SIG-M5 treated with dmso at 0.1 percent for 504 hours (cell line): Measurements from ENCODE around the gene NRDE2.

ENCODE experiments used
- DNase-seq: peaks from one replicate; lab custom pipeline; 2025; ENCODE audit not compliant: unreplicated experiment; lab: John Stamatoyannopoulos, UW

Gene NRDE2

GRCh38 chr14:90297876-90298629, 33.7 kb downstream of the NRDE2 start:
- DNase-seq, result peak; percentile 10

GRCh38 chr14:90296641-90297040, 35.1 kb downstream of the NRDE2 start:
- DNase-seq, result no peak

GRCh38 chr14:90295870-90296516, 35.7 kb downstream of the NRDE2 start:
- DNase-seq, result peak; percentile 84

- peak; percentile 85 for DNase-seq
Measured at GRCh38 chr14:90294872-90295271, 36.9 kb downstream of the NRDE2 start.

GRCh38 chr14:90293766-90294730, 37.7 kb downstream of the NRDE2 start:
- DNase-seq, result no peak

- DNase-seq, result no peak
Measured at GRCh38 chr14:90291699-90292098, 40.0 kb downstream of the NRDE2 start.

- no peak for DNase-seq
Measured at GRCh38 chr14:90290337-90291011, 41.3 kb downstream of the NRDE2 start.

GRCh38 chr14:90288651-90289355, 42.9 kb downstream of the NRDE2 start:
- DNase-seq, result no peak

- no peak for DNase-seq
Measured at GRCh38 chr14:90287791-90288190, 44.0 kb downstream of the NRDE2 start.

GRCh38 chr14:90281756-90282155, 50.0 kb downstream of the NRDE2 start:
- DNase-seq, result no peak

- no peak for DNase-seq
Measured at GRCh38 chr14:90281261-90281660, 50.5 kb downstream of the NRDE2 start.

GRCh38 chr14:90280096-90280495, 51.6 kb downstream of the NRDE2 start:
- DNase-seq, result no peak

- DNase-seq, result no peak
Measured at GRCh38 chr14:90278199-90279175, 53.3 kb downstream of the NRDE2 start.

- DNase-seq, result no peak
Measured at GRCh38 chr14:90277581-90278198, 54.1 kb downstream of the NRDE2 start.

GRCh38 chr14:90276646-90277367, 54.9 kb downstream of the NRDE2 start:
- no peak for DNase-seq

- no peak for DNase-seq
Measured at GRCh38 chr14:90275820-90276219, 55.9 kb downstream of the NRDE2 start.

GRCh38 chr14:90275458-90275814, 56.3 kb downstream of the NRDE2 start:
- no peak for DNase-seq

- no peak for DNase-seq
Measured at GRCh38 chr14:90274808-90275457, 56.8 kb downstream of the NRDE2 start.
